ENCODE measurements around the gene PTPRD.

DNA sequence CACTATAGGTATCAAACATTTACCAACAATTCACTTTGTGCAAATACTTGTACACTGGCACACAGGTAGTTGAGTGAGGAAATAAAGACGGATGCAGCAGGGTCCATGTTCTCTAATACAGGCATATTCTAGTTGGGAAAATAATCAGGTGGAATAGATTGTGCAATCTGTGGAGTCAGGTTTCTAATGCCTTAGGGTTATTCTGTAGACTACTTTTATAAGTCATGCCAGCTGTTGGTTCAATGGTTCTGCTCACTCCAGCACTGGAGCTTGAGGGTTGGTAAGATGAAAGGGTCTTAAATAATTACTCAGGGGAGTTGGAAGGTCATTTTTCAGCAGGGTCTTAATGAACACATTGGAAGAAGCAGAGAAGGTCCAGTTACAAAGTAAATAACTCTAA lies 2123.0 kb downstream of the PTPRD start:
- TF ChIP-seq POLR2A (IDR thresholded peaks at IDR 0.05; ENCODE audit: low read depth, low read length): no peak
- TF ChIP-seq CTCF (conservative IDR thresholded peaks at IDR 0.05; ENCODE audit: low read depth, low read length): no peak
- no peak for TF ChIP-seq CEBPB (IDR thresholded peaks at IDR 0.05; ENCODE audit: low read depth, low read length)
- TF ChIP-seq RAD21 (IDR thresholded peaks at IDR 0.05; ENCODE audit: low read length): no peak
- TF ChIP-seq FOS (IDR thresholded peaks at IDR 0.05; ENCODE audit: low read depth, low read length): no peak
- TF ChIP-seq SMC3 (IDR thresholded peaks at IDR 0.05; ENCODE audit: low read depth, low read length): no peak
- no peak for TF ChIP-seq BHLHE40 (IDR thresholded peaks at IDR 0.05; ENCODE audit: low read depth, low read length)
- no peak for TF ChIP-seq CHD1 (IDR thresholded peaks at IDR 0.05; ENCODE audit: low read depth, low read length)
- no peak for TF ChIP-seq RFX5 (IDR thresholded peaks at IDR 0.05; ENCODE audit: low read depth, low read length)
- no peak for TF ChIP-seq USF2 (IDR thresholded peaks at IDR 0.05; ENCODE audit: low read depth, low read length)
- TF ChIP-seq MXI1 (IDR thresholded peaks at IDR 0.05; ENCODE audit: borderline replicate concordance, low read depth, low read length): no peak
- TF ChIP-seq ELK1 (IDR thresholded peaks at IDR 0.05; ENCODE audit: borderline replicate concordance, low read depth, low read length): no peak
- TF ChIP-seq RCOR1 (IDR thresholded peaks at IDR 0.05; ENCODE audit: insufficient replicate concordance, low read length): no peak
